Osteocyte (in vitro differentiated cells): ENCODE results near the gene RBM4. TPM values are rescaled to one million over a fixed set of nuclear protein-coding genes. Genes with fewer than 3 reads are reported as not detected.

Source experiments
- DNase-seq: peaks from one replicate; pipeline ENCODE4 v3.0.0; 2021; ENCODE audit warnings: mixed read lengths; ENCODE audit not compliant: unreplicated experiment; ENCODE audit errors: extremely low spot score
- H3K27ac Mint-ChIP-seq: one replicate; pipeline ENCODE4 v1.8.0; 2021; ENCODE audit warnings: mild to moderate bottlenecking, mixed read lengths; ENCODE audit not compliant: unreplicated experiment
- H3K27me3 Mint-ChIP-seq: one replicate; pipeline ENCODE4 v1.8.0; 2021; ENCODE audit warnings: mixed read lengths; ENCODE audit not compliant: unreplicated experiment
- H3K36me3 Mint-ChIP-seq: one replicate; pipeline ENCODE4 v1.8.0; 2021; ENCODE audit warnings: mixed read lengths; ENCODE audit not compliant: unreplicated experiment
- H3K4me1 Mint-ChIP-seq: one replicate; pipeline ENCODE4 v1.8.0; 2021; ENCODE audit warnings: mixed read lengths; ENCODE audit not compliant: unreplicated experiment
- H3K4me3 Mint-ChIP-seq: one replicate; pipeline ENCODE4 v1.8.0; 2021; ENCODE audit warnings: mild to moderate bottlenecking, moderate library complexity, mixed read lengths; ENCODE audit not compliant: unreplicated experiment
- H3K9me3 Mint-ChIP-seq: one replicate; pipeline ENCODE4 v1.8.0; 2021; ENCODE audit warnings: mixed read lengths; ENCODE audit not compliant: unreplicated experiment
- total RNA-seq: library from RNA; stranded (reverse); gene quantifications from 2 replicates; pipeline ENCODE4 v1.2.1, GENCODE V29; 2021
- TF ChIP-seq, protein P1 (sequence below): fragments of 200-600 bp; sonication (generic); IDR thresholded peaks from 2 replicates; pipeline ENCODE4 v1.5.0; 2021; ENCODE audit warnings: antibody characterized with exemption, mild to moderate bottlenecking, moderate library complexity

RBM4 gene
- total RNA-seq, 1 donor from 2014 or later: 158 TPM

DNA sequence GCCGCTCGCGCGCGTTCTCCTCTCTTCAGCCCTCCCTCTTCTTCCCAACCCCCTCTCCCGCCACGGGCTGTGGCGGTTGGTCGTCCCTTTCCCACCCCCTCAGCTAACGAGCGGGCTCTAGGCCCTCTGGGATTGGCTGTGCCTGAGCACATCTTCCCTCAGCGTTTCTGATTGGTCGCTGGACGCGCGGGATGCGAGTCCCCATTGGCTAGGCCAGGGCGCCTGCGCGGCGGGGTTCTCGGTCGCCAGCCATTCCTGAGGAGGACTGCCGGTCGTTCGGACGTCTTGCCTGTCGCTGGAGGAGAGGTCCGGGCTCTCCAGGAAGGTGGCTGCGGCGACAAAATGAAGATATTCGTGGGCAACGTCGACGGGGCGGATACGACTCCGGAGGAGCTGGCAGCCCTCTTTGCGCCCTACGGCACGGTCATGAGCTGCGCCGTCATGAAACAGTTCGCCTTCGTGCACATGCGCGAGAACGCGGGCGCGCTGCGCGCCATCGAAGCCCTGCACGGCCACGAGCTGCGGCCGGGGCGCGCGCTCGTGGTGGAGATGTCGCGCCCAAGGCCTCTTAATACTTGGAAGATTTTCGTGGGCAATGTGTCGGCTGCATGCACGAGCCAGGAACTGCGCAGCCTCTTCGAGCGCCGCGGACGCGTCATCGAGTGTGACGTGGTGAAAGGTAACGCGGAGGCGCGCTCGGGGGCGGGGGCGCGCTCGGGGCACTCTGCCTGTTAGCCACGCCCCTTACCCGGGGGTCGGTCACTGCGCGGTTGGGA lies 21.9 kb upstream of the RBM4 start, which contains the start of gene RBM14:
Gene RBM14, plus strand, starts transcription at position 252 of the 776 bp plus-strand sequence. Its CDS starts 91 bp downstream, at position 343.
- Mint-ChIP-seq H3K27ac (peak within 1 kb of the TSS; percentile 99), H3K36me3 (peaks cover 3% of the 10 kb centered on the region)

DNA sequence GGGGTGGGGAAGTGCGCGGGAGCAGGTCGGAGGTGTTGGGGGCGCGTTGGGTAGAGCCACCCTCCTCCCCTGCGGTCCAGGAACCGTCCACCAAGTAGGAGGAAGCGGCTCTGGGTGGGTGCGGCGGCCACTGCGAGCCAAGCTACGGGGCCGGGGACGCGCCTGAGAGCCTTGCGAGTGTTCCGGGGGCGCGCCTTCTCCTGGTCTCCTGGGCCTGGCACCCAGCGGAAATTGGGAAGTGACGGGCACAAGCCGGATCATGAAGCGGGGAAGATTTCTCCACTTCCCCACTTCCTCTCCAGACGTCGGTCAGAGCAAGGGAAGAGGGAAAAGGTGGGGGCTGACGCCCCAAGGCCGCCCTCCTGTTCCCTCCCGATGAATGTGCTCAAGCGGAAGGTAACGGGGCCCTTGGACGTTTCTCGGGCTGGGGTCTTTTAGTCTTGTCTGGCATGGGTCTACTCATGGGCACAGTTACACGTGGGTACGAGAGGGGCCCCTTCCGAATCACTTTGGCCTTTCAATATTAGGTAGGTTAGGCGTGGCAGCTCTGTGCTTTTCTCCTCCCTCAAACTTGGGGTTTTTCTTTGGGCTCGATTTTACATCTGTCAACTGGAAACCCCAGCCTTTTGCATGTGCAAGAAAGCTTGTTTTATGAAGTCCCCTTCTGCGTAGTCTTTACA lies 21.2 kb upstream of the RBM4 start:
- Mint-ChIP-seq H3K4me1 (peaks cover 43% of the 10 kb centered on the region), H3K4me3 (peak overlapping the region; percentile 94), H3K27me3 (no peaks in the 10 kb centered on the region), H3K9me3 (no peaks in the 10 kb centered on the region), H3K36me3 (peaks cover 3% of the 10 kb centered on the region), H3K27ac (peak overlapping the region; percentile 99)
- peak; percentile 91 for DNase-seq
- TF ChIP-seq, protein P1, sequence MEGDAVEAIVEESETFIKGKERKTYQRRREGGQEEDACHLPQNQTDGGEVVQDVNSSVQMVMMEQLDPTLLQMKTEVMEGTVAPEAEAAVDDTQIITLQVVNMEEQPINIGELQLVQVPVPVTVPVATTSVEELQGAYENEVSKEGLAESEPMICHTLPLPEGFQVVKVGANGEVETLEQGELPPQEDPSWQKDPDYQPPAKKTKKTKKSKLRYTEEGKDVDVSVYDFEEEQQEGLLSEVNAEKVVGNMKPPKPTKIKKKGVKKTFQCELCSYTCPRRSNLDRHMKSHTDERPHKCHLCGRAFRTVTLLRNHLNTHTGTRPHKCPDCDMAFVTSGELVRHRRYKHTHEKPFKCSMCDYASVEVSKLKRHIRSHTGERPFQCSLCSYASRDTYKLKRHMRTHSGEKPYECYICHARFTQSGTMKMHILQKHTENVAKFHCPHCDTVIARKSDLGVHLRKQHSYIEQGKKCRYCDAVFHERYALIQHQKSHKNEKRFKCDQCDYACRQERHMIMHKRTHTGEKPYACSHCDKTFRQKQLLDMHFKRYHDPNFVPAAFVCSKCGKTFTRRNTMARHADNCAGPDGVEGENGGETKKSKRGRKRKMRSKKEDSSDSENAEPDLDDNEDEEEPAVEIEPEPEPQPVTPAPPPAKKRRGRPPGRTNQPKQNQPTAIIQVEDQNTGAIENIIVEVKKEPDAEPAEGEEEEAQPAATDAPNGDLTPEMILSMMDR: no peak

More for the DNA sequence above, 21.9 kb upstream of the RBM4 start, which contains the start of gene RBM14:
- Mint-ChIP-seq H3K4me3 (peak within 1 kb of the TSS; percentile 94), H3K4me1 (peaks cover 41% of the 10 kb centered on the region), H3K9me3 (no peaks in the 10 kb centered on the region), H3K27me3 (no peaks in the 10 kb centered on the region)
- DNase-seq: peak; percentile 100
- TF ChIP-seq, protein P1: no peak

DNA sequence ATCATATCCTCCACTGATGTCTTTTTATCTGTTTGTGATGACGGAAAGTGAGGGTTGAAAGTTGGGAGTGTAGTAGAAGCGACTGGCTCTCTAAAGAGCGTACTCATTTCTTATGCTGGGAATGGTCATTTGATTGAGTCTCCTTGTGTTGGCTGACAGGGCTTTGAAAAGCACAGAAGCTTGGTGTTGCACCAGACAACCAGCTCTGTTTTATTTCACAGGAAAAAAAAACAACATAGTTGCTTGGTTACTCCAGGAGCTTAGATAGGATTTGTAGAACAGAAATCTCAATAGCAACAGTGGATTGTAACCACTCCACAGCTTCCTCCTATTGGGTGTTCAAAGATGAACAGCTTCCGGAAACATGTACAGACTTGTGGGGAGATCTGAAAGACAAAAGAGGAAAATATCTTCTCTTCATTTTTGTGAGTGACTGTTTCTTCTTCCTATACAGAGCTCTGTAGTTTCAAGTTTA lies 19.4 kb upstream of the RBM4 start:
- peaks cover 45% of the 10 kb centered on the region for H3K4me1 Mint-ChIP-seq
- H3K4me3 Mint-ChIP-seq: peak overlapping the region; percentile 94
- no peaks in the 10 kb centered on the region for H3K27me3 Mint-ChIP-seq
- DNase-seq: no peak
- TF ChIP-seq, protein P1: no peak
- no peaks in the 10 kb centered on the region for H3K9me3 Mint-ChIP-seq
- H3K27ac Mint-ChIP-seq: peak overlapping the region; percentile 99
- peaks cover 4% of the 10 kb centered on the region for H3K36me3 Mint-ChIP-seq

DNA sequence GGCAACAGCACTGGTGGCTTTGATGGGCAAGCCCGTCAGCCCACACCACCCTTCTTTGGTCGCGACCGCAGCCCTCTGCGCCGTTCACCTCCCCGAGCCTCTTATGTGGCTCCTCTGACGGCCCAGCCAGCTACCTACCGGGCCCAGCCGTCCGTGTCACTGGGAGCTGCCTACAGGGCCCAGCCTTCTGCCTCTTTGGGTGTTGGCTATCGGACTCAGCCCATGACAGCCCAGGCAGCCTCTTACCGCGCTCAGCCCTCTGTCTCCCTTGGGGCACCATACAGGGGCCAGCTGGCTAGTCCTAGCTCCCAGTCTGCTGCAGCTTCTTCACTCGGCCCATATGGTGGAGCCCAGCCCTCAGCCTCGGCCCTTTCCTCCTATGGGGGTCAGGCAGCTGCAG lies 14.1 kb upstream of the RBM4 start:
- no peak overlapping the region for H3K27ac Mint-ChIP-seq
- H3K9me3 Mint-ChIP-seq: no peaks in the 10 kb centered on the region
- no peak overlapping the region for H3K4me3 Mint-ChIP-seq
- peaks cover 36% of the 10 kb centered on the region for H3K36me3 Mint-ChIP-seq
- peaks cover 18% of the 10 kb centered on the region for H3K4me1 Mint-ChIP-seq
- H3K27me3 Mint-ChIP-seq: no peaks in the 10 kb centered on the region
- no peak for DNase-seq
- TF ChIP-seq, protein P1: no peak
